ENCODE data around the gene SLC1A2. TPM values are rescaled to one million over a fixed set of nuclear protein-coding genes. Genes with fewer than 3 reads are reported as not detected.

Gene SLC1A2
- total RNA-seq, 2 experiments from 2014 or later = not detected

DNA sequence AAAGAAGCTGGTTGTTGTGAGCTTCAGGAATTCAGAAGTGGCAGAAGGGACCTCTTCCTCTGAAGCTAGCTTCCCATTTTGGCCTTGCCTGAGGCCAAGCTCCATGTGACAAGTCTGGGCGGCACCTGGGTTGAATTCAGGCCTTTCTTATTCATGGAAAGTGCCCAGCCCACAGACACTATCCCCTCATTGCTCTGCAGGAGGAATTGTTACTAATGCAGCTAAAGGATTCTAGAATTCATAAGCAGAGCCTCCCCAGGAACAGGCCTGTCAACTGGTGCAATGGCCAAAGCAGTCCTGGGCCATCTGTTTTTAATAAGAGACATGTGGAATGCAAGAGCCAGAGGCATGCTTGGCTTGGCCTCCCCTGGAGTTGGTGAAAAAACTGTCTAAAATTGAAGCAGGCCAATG is 71.4 kb downstream of the SLC1A2 start:
- Mint-ChIP-seq H3K36me3 (ENCODE audit: low read depth) (no peaks in the 10 kb centered on the region), H3K4me3 (no peak overlapping the region), H3K27ac (no peak overlapping the region), H3K9me3 (no peaks in the 10 kb centered on the region), H3K4me1 (ENCODE audit: low read depth) (peaks cover 39% of the 10 kb centered on the region), H3K27me3 (no peaks in the 10 kb centered on the region)
- ATAC-seq = no peak
- TF ChIP-seq, protein P1, sequence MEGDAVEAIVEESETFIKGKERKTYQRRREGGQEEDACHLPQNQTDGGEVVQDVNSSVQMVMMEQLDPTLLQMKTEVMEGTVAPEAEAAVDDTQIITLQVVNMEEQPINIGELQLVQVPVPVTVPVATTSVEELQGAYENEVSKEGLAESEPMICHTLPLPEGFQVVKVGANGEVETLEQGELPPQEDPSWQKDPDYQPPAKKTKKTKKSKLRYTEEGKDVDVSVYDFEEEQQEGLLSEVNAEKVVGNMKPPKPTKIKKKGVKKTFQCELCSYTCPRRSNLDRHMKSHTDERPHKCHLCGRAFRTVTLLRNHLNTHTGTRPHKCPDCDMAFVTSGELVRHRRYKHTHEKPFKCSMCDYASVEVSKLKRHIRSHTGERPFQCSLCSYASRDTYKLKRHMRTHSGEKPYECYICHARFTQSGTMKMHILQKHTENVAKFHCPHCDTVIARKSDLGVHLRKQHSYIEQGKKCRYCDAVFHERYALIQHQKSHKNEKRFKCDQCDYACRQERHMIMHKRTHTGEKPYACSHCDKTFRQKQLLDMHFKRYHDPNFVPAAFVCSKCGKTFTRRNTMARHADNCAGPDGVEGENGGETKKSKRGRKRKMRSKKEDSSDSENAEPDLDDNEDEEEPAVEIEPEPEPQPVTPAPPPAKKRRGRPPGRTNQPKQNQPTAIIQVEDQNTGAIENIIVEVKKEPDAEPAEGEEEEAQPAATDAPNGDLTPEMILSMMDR (IDR thresholded peaks at IDR 0.05) = no peak
- ChIA-PET POLR2A (no interaction called here), CTCF (no interaction called here)
- intact Hi-C loops (cut with micrococcal nuclease) = no loop called here
- DNase-seq = no peak

DNA sequence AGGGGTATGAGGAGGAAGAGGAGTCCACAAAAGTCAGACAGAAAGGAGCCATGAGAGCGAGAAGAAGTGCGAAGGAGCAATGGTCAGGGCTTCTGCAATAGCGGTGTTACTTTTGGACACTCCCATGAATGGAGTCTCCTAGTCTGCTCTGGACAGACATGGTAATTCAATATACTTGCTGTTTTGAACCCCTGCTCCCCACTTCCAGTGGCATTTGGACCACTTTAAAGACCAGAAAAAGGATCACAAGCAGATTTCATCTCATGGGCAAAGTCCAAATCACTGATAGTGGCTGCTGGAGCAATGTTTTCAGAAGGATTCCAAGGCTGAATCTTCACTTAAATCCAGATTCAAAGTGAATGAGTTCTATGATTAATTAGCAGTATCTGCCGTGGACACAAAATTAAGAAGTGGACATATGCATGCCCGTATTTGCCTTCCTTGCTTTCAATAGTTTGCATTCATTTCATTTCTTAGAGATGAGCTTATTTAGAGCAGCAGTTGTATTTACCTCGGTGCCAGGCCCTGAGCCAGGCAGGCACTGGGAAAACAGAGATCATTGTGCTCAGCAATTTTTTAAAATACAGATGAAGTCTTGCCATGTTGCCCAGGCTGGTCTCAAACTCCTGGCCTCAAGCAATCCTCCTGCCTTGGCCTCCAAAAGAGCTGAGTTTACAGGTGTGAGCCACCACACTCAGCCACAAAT is 72.0 kb downstream of the SLC1A2 start:
- no peak overlapping the region for H3K27ac Mint-ChIP-seq

DNA sequence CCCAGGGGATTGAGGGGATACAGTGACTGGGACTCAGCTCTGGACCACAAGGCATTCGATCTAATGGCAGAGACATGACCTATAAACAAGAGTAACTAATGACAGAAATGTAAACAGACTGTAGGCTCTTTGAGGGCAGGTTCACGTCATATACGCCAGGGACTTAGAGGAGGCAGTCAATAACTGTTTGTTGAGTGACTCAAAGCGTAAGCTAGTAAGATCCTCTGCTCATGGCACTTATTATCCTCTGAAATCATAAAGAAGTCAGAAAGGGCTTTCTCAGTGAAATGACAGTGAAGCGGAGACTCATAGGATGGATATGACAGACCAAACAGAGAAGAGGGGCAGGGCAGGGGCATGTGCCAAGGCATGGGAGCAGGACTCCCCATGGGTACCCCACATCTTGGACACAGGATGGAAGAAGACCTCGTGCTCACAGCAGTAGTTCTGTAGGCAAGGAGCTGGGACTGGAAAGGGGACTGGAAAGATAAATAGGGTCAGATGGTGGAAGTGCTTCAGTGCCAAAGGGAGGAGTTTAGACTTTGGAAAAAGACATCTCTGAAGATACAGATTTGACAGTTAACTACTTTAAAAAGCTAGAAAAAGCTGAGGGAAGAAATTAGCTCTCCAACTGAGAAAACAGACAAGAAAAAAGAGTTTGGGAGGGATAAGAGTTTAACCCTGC is 72.7 kb downstream of the SLC1A2 start:
- no peak overlapping the region for H3K4me3 Mint-ChIP-seq
- ATAC-seq (no peak), DNase-seq (no peak)
- intact Hi-C loops (cut with micrococcal nuclease) = no loop called here
- ChIA-PET CTCF (interaction anchor here (1.6 kb wide), 1 partner anchor 47 kb away, joined by 5 read pairs; no protein-coding TSS in a partner anchor), POLR2A (no interaction called here)
- no peaks in the 10 kb centered on the region for H3K36me3 Mint-ChIP-seq (ENCODE audit: low read depth)
- H3K27ac Mint-ChIP-seq = no peak overlapping the region
- no peaks in the 10 kb centered on the region for H3K27me3 Mint-ChIP-seq
- TF ChIP-seq, protein P1 (IDR thresholded peaks at IDR 0.05) = no peak
- peaks cover 42% of the 10 kb centered on the region for H3K4me1 Mint-ChIP-seq (ENCODE audit: low read depth)
- H3K9me3 Mint-ChIP-seq = no peaks in the 10 kb centered on the region

More for the DNA sequence above, 72.0 kb downstream of the SLC1A2 start:
- Mint-ChIP-seq H3K9me3 (no peaks in the 10 kb centered on the region), H3K4me1 (ENCODE audit: low read depth) (peaks cover 44% of the 10 kb centered on the region), H3K4me3 (no peak overlapping the region), H3K27me3 (no peaks in the 10 kb centered on the region), H3K36me3 (ENCODE audit: low read depth) (no peaks in the 10 kb centered on the region)
- intact Hi-C loops (cut with micrococcal nuclease) = no loop called here
- CTCF ChIA-PET = no interaction called here
- POLR2A ChIA-PET = no interaction called here
- DNase-seq (no peak), ATAC-seq (no peak)
- TF ChIP-seq, protein P1 (IDR thresholded peaks at IDR 0.05) = no peak

DNA sequence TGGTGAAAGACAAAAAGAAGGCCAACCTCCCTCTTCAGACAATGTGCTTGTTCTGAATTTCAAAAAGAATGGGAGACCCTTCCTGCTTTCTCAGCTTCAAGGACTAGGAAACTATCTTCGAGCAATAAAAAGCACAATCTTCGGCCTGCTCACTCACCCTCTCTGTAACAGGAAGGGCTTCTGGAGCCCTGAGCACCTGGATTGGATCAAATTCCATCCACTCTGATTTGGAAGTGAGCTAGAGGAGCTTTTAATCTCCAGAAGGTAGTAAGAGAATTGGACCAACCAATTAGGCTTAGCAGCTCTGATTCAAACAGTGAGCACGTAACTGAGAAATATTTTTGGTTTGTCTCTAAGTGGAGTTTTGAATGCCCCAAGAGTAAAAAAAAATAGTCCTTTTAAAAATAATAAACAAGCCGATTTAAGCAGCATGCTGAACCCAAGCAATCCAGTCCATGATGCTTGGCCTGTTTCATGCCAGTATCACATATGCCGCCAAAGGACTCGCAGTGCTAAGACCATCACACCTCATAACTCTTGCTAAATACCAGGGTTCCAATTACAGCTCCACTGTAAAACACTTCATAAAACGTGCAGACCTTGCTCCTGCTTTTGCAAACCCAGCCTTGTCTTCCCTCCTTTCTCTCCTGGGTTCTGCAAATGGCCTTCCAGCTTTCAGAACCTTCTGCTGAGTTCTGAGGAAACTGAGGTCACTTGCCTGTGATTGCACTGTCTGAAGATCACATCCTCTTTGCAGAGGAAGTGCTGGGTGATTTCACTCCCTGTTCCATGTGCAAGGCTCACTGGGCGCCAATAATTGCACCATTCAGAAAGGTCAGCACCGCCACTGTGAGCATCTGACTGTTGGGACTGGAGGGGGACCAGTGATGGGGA is 74.4 kb downstream of the SLC1A2 start:
- no peak overlapping the region for H3K4me3 Mint-ChIP-seq
- peaks cover 40% of the 10 kb centered on the region for H3K4me1 Mint-ChIP-seq (ENCODE audit: low read depth)
- intact Hi-C loops (cut with micrococcal nuclease) = no loop called here
- CTCF ChIA-PET = interaction anchor here (1.0 to 1.6 kb wide), 3 partner anchors 39 to 418 kb away, joined by 3 to 5 read pairs (median 3); no protein-coding TSS in a partner anchor
- POLR2A ChIA-PET = interaction anchor here (1.1 kb wide), 1 partner anchor 109 kb away, joined by 3 read pairs; no protein-coding TSS in a partner anchor
- no peaks in the 10 kb centered on the region for H3K36me3 Mint-ChIP-seq (ENCODE audit: low read depth)
- DNase-seq (peak; percentile 19), ATAC-seq (no peak)
- TF ChIP-seq, protein P1 (IDR thresholded peaks at IDR 0.05) = no peak
- H3K27me3 Mint-ChIP-seq = no peaks in the 10 kb centered on the region
- no peak overlapping the region for H3K27ac Mint-ChIP-seq
- H3K9me3 Mint-ChIP-seq = no peaks in the 10 kb centered on the region
